CD1c-positive myeloid dendritic cell (primary cell): ENCODE results near the gene EXD3.
A peak's percentile ranks its signal among the peaks of the same experiment; 100 is the strongest.

ENCODE experiments used
- DNase-seq: peaks from one replicate; pipeline ENCODE4 v3.0.0-alpha.2; 2016; ENCODE audit errors: extremely low spot score

The EXD3 gene

DNA sequence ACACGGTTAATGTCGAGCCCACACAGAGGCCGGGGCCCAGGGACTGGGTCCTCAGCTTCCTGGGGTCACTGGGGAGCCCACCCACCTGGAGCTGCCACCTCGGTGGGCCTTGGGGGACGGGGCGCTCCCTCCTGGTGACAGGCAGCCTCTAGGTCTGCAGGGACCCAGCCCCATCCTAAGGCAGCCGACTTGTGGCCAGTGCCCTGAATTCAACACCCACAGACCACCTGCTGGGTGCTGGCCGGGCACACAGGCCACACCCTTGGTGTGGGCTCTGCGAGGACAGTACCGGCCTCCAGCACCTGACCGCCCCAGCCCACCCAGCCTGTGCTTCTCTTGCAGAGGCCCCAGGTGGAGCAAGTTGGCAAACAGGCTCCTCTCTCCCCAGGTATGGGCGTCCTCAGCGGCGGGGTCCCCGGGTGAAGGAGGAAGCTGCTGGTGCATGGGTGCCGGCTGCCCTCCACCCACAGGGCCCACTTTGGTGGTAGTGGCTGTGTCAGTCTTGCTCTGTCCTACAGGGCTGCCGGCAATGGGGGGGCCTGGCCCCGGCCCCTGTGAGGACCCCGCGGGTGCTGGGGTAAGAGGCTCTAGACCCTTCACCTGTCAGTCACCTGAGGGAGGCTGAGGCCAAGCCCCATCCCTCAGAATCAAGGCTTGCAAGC lies 9.9 kb upstream of the EXD3 start:
- no peak for DNase-seq

DNA sequence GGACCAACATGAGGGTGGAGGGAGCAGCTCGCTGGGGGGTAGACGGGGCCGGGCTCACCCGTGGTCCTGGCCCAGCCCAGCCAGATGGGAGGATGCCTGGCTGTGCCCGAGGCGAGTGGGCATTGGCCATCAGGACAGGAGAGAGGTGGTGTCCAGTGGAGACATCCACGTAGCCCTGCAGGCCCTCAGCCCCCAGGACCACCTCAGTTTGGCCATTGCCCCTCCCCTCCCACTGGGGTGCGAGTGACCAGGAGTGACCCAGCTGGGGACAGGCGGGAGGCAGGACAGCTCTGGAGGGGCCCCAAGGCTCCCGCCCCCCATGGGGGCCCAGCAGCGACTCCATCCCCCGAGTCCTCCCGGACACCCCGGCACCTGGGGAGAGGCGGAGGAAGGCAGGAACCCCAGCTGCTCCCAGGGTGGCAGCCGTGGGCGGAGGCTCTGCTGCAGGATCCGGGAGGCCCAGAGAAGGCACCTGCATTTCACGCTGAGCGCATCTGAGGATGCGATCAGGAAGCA lies 8.5 kb upstream of the EXD3 start:
- no peak for DNase-seq

DNA sequence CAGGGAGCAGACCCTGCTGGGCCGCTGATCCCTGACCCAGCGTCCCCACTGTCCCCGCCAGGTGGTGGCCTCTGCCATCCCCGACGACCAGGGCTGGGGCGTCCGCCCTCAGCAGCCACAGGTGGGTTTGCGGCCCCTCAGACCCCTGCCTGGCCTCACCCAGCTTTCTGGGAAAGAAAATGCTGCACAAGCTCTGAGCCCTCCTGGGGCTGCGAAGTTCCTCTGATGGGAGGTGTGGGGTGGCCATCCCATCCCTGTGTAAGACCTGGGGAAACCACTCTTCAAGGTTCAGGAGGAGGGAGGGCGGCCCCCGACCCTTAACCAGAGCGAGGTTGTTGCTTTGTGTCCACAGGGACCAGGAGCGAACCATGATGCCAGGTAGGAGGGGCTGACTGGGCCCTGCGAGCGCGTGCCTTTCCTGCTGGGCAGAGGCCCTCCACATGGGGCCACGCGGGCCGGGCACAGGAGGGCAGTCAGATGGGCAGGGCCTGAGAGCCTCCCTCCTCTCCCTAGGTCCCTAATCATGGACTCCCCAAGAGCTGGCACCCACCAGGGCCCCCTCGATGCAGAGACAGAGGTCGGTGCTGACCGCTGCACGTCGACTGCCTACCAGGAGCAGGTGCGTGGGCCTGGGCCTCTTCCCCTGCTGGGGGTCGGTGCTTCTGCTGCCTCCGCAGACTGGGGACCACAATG lies 7.9 kb upstream of the EXD3 start:
- no peak for DNase-seq

DNA sequence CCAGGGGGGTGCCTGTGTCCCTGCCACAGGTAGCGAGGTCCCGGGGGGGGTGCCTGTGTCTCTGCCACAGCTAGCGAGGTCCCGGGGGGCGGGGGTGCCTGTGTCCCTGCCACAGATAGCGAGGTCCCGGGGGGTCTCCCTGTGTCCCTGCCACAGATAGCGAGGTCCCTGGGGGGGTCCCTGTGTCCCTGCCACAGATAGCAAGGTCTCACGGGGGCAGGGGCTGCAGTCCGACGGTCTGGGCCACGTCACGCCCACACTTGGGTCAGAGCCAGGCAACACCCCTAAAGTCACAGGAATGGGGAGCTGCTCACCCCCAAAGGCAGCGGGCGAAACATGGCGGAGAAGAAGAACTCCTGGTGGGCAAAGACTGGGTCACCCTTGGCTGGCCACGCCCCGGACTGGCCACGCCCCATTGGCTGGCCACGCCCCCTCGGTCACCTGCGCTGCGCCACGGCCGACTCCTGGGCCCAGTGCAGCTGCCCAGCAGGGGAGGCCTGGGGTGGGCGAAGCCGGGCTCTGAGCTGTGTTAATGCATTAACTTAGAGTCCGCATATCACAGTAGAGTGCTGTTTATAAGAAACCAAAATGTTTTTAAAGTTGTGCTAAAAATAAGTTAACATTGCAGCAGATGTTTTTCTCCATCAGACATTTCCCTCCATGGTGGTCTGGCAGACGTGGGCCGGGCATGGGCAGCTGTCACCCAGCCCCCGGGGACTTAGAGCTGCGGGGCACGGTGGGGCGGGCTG lies 7.2 kb upstream of the EXD3 start:
- no peak for DNase-seq

DNA sequence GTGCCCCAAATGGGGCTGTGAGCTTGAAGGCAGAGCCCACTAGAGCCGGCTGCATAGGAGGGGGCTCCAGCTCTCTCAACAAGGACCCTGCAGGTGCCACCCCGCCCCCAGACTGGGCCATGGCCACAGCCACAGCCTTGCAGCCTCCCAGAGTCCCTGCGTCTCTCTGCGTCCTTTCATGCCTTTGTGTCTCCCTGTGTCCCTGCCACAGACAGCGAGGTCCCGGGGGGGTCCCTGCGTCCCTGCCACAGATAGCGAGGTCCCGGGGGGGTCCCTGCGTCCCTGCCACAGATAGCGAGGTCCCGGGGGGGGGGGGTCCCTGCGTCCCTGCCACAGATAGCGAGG lies 6.6 kb upstream of the EXD3 start:
- no peak for DNase-seq

DNA sequence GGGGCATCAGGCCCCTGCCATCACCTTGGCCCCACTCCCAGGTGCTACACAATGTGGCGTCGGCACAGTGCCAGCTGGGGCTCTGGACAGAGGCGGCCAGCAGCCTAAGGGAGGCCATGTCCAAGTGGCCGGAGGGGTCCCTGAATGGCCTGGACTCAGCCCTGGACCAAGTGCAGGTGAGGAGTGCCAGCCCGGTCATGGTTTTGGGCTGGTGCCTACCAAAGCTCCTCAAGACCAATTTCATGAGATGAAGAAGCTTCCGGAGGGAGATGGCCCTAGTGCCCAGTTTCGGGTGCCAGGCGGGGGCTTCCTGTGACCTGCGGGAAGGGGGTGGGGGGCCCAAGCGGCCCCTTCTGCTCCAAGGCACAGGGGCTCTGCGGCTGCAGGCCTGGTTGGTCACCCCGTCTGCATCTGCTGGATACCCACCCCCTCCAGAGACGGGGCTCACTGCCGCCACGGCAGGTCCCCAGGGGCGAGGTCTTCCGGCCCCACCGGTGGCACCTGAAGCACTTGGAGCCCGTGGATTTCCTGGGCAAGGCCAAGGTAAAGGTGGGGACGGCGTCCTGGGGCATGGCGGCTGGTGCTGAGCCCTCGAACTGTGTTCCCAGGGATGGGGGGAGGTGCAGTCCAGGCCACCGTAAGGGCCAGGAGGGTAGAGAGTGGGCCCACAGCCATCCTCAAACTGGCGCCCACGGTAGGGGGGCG lies 6.0 kb upstream of the EXD3 start:
- DNase-seq = no peak

DNA sequence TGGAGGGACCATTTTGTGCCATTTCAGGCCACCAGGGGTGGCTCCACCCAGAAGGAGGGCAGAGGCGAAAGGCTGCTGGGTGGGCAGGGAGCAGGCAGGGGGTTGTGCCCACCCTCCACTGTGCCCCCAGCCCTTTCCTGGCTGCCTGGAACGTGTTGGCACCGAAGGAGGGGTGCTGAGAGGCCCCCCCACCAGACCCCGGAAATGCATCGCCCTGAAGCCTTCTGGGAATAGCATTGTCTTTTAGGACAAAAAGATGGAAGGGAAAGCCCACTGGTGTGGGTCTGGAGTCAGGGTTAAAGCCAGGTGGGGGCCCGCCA lies 5.3 kb upstream of the EXD3 start:
- no peak for DNase-seq

DNA sequence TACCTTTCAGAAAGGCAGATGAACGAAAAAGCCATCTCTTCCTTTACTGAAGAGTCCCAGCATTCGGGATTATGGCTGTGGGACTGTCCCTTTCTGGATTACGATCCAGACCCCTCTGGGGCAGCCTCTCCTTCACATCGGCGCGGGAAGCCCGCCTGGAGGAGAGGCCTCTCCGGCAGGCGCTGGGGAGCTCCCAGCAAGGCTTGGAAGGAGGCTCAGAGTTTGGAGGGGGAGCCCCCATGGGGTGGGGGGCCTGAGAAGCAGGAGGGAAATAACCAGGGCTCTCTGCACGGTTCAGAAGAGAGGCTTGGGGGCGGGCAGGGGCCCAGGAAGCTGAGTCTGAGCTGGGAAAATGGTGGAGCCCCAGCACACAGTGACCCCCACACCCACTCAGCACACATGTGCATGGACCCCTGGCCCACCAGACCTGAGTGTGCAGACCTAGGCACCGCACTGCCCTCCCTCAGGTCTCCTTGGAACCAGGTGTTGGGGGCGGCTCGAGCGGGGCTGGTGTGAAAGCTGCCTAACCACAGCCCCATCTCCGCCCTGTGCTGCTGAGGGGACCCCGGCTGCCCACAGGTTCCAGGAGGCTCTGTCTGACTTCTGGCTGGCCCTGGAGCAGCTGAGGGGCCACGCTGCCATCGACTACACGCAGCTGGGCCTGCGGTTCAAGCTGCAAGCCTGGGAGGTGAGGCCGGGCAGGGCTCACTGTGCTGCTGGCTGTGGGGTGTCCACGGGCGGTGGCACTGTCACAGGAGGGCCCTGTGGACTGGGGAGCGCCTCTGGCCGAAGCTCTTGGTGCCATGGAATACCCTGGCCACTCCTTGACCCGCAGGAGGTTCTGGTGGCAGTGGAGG lies 4.7 kb upstream of the EXD3 start:
- DNase-seq = no peak

DNA sequence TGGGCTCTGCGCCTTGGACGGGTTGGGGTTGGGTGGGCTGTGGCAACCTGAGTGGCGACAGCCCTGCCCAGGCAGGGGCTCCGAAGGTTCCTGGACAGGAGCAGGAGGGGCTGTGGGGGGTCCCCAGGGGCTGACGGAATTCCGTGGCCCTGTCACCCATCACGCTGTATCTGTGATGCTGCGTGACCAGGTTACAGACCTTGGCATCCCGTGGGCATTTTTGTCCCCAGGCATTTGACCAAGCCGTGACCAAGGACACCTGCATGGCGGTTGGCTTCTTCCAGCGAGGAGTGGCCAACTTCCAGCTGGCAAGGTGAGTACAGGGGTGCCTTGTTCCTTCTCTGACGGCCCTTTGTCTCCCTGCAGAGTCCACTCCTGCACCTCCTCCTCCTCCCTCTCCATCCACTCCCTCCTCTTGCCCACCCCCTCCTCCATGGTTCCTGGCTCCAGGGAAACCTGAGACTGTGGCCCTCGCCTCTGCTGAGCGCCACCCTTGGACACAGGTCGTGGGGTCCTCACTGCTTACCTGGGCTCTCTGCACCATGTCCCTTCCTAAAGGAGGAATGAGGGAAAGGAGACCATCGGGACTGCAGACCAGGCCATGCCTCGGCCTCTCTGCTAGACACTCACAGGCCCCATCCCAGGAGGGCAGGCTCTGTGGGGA lies 3.2 kb upstream of the EXD3 start:
- no peak for DNase-seq

DNA sequence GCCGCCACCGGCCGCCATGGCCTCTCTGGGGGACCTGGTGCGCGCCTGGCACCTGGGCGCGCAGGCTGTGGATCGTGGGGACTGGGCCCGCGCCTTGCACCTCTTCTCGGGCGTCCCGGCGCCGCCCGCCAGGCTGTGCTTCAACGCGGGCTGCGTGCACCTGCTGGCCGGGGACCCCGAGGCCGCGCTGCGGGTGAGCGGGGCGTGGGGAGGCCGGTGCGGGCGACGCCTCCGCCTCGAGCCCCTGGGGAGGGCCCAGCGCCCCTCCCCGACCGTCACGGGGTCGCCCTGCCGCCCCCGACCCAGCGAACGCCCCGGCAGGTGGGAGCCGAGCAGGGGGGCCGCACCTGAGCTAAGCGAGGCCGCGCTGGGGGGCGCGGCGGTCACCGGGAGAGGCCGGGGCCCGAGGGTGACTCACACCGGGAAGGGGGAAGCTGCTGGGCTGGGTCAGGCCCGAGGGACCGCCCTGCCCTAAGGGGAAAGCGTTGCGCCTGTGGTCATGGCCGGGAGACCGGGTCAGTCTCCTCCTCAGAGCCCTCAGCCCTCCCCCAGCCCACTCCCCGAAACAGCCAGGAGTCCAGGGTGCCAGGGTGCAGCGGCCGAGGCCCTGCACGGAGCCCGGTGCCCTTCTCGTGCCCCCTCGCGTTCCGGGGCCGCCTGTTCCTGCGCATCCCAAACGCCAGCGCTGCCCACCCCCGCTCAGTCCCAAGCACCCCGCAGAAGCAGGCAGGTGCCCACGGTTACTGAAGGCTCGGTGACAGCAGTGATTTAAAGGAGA lies 741 bp upstream of the EXD3 start:
- peak; percentile 61 for DNase-seq

DNA sequence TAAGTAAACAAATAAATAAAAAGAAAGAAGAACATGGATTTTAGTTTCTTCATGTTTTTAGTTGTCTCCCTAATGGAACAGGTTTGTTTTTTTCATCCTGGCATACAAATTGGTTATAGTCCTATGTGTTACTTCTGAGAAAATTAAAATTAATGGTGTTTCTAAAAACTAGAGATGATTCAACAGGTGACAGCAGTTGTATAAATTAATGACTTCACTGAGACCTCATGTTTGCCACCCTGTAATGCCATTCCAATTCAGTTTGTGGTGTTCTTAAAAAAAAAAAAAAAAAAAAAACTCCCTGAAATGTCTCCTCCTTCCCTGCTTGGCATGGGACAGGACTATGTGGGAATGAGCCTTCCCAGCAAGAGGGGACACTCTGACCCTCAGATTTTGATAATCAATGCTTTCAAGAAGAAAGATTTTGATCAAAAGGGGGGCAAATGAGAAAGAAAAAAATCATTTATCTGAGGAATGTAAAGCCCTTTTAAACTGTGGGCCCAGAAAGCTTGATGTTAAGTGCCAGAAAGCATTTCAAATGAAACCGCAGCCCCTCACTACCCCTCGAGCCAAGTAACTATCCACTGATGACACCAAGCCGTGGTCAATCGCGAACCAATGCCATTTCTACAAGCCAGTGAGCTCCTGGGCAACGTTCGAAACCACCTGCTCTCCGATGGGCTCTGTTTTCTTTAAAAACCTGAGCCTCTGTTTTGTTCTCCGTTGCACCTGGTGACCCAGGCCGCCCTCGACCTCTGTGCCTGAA lies 941 bp downstream of the EXD3 start:
- DNase-seq = no peak

DNA sequence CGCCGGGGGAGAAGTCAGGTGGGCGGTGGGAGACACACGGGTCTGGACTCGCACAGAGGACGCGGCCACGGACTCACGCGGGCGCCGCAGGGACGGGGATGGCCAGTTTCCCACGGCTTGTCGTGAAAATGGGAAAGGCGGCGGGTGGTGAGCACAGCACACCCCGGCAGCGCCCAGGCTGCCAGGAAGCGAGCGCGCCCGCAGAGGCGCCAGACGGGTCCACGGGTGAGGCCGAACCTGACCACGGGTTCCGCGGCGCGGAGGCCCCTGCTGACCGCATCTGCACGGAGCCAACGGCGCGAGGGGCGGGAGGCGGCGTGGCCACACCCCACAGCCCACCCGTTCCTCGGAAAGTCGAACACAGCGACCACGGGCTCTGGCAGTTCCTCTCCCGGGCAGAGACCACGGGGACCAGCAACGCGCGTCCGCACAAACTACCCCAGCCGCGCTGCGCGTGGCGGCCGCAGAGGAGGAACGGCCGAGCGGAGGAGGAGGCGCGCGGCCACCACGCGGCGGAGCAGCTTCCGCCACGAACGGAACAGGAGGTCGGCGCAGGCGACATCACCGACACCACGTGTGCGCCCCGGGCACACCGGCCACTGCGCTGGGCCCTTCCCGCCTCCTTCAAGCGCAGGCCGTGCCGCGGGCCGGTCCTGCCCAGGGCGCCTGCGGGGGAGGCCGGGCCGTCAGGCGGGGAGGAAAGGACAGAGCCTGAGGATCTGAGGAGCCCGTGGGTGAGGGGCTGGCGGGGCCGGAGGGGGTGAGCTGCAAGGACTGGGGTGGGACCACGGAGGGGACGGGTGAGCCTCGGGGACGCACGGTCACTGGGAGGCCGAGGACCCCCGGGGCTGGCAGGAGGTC lies 5.6 kb downstream of the EXD3 start:
- DNase-seq = peak; percentile 47

DNA sequence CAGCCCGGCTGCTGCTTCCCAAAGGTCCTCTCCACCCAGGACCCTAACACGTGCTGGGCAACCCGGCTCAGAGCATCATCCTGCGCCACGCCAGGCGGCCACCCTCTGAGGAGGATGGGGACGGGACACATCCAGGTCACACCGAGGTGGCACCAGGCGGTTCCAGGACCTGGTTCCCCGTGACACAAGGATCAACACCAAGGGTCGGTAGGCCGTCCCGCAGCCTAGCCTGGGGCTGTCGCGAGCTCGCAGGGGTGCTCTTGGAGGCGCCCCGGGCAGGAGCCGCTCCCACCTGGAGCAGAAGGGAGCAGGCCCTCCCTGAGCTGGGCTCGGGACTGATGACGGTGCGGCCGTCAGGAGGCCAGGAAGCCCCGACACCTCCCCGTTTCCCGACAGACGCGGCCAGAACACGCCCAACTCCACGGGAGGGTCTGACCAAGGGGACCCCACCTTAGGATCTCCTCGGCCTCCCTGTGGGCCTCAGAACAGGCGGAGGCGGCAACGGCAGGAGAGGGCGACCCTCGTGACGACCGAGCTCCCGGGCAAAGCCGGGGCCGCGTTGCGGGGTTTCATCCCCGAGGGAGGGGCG lies 6.3 kb downstream of the EXD3 start:
- no peak for DNase-seq

DNA sequence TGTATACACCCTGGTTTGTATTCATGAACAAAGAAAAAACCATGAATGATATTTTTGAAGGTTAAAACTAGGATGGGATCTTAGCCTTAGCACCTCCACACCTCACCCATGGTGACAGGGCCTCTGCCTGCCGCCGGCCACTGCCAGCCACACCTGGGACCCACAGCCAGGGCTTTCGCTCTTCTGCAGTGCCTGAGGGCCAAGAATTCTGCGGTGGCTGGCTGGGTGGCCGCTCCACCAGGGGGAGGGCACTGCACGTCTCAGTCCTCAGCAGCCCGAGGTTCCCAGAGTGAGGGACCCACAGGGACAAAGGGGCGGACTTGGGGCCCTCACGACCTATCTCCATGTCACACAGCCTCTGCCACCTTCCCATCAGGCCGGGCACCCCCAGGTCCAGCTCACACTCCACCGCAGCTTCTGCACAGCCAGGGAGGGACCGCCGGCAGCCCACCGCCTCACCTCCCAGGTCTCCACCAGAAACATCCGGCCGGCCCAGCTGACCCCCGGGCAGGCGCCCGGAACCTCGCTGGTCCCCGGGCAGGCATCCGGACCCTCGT lies 6.9 kb downstream of the EXD3 start:
- DNase-seq = no peak

DNA sequence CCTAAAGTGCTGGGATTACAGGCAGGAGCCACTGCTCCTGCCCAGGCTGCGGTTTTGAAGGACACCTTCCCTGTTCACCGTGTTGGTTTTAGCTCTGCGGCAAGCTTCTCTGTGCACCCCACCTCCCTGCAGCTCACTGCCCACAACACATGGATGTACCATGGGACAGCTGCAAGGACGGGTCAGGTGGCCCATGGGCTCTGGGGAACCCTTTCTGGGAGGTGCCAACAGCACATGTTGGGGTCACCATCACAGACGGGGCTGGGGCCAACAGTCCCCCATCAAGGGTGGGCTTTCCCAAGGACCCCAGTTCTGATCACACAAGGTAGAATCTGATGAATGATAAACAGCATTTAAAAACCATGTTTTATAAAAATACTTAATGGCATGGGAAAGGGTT lies 7.5 kb downstream of the EXD3 start:
- no peak for DNase-seq

DNA sequence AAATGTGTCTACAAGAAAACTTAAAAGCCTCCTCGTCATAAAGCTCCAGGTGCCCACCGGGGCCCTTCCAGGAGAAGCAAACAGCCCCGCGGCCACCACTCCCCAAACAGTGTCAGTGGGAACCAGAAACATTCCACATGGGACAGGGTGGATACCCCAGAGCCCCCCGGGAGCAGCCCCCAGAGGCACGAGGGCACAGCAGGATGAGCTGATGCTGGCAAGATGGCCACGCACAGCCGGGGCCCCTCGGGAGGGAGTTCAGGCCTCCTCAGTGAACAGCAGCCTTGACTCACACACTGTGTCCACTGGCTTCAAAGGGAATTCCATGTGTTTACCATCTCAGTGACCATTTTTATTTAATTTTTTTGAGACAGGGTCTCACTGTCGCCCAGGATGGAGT lies 10.5 kb downstream of the EXD3 start:
- DNase-seq = no peak

DNA sequence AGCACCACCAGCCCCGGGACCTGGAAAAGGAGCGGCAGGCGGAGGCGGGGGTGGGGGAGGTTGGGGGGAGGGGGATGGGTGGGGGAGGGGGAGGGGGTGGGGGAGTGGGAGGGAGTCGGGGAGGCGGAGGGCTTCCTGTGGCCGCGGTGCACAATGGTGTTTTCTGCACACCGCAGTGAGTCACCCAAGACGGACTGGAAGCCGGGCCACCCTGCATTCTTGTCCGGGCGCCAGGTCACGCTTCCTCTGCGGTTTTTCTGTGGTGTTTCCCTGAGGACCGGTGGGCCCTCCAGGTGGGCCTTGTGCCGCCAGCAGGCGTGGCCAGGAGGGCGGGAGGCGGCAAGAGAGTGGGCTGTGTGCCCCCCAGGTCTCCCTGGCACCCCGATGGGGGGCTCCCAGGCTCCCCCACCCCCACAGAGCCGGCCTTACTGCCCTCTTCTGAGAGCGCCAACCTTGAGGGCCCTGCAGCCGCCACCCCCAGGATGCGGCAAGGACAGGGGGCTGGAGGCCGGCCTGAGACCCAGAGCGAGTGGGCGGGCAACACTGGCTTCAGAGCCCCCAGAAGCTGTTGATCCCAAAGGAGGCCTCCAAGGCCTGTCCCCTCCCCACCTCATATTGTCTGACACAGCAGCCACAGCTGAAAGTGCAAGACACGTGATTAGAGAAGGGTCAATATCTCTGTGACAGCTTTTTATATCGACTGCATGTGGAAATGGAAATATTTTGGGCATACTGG lies 11.1 kb downstream of the EXD3 start:
- peak; percentile 37 for DNase-seq
